GM19438 (cell line): ENCODE results near the gene NOL4.

Experiments used
- ATAC-seq: cut with Tn5 transposase; IDR thresholded peaks from one replicate; pipeline ENCODE4 v1.9.1; 2021; ENCODE audit warnings: low read depth; ENCODE audit not compliant: unreplicated experiment

The NOL4 gene

GRCh38 chr18:34194239-34194638 is 30.5 kb downstream of the NOL4 start:
- ATAC-seq: no peak

DNA sequence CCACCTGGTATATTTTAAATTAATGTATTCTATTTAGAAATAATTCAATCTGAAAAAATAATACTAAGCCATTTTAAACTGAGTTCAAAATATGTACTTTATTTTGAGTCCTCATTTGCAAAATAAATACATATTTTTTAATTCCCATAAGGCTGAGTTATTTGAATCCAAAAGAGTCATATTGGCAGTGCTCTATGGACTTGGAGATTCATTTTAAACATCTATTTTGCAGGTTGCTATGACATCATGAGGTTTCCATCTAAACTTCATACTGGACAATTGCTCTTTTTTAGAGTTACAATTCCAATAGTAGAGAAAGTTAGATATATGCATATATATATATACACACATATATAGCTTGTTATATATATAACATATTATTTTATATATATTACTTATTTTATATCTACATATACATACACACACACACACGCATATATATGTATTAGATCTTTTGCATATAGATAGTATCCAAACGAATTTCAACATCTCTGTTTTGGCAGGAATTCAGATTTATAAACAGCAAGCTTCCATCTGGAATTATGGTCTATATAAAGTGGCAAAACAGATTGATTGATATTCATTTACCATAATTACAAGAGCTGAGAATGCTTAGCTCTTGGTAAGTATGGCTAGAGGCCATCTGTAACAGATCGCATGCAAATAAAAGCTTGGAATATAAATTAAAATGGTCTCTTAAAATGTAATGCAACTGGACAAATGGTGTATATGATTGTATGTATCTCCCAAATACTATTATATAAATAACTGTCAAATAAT is 34.9 kb downstream of the NOL4 start:
- ATAC-seq: no peak
